ENCODE data around the gene FAM210B. TPM values are rescaled to one million over a fixed set of nuclear protein-coding genes. Genes with fewer than 3 reads are reported as not detected.
A peak's percentile ranks its signal among the peaks of the same experiment; 100 is the strongest.

FAM210B gene
- total and polyA plus RNA-seq, 10 donors, result 9.4 to 48.4 (median 27.9) TPM

GRCh38 chr20:56391037-56391436, 32.3 kb downstream of the FAM210B start:
- Histone ChIP-seq H3K9me3 (no peaks in the 10 kb centered on the region), H3K27me3 (replicated peaks in 1 of 7) (no peaks in the 10 kb centered on the region), H3K4me1 (peaks cover 22 to 45% (median 31%) of the 10 kb centered on the region in 6 donors), H3K36me3 (peaks cover 0 to 43% (median 12%) of the 10 kb centered on the region in 6 donors), H3K27ac (peak overlapping the region in 3 of 8 donors; percentile 94 to 95 (median 95)), H3K4me3 (peak overlapping the region in 6 of 8 donors; percentile 75 to 92 (median 86))
- no peak for DNase-seq
- TF ChIP-seq CTCF (IDR thresholded peaks at IDR 0.05 in 8 of 11, conservative IDR thresholded peaks at IDR 0.05 in 3 of 11) (no peak), POLR2A (IDR thresholded peaks at IDR 0.05) (no peak), POLR2AphosphoS5 (IDR thresholded peaks at IDR 0.05) (no peak)
- WGBS, 5 donors, result 17 to 36% (median 23%) methylated on average over 10 of the region's 10 CpGs
- intact Hi-C loops (cut with DNase I; ENCODE audit: low total_unique reads), result no loop called here

GRCh38 chr20:56391596-56392131, 32.9 kb downstream of the FAM210B start:
- no peaks in the 10 kb centered on the region for H3K27me3 ChIP-seq (replicated peaks in 1 of 7)
- H3K27ac ChIP-seq, result peak overlapping the region; percentile 83 to 95 (median 93)
- WGBS, 5 donors, result 0 to 2% (median 1%) methylated on average over 22 to 29 of the region's 29 CpGs
- H3K36me3 ChIP-seq, result peaks cover 0 to 43% (median 15%) of the 10 kb centered on the region in 6 donors
- no peaks in the 10 kb centered on the region for H3K9me3 ChIP-seq
- intact Hi-C loops (cut with DNase I; ENCODE audit: low total_unique reads), result no loop called here
- TF ChIP-seq POLR2AphosphoS5 (IDR thresholded peaks at IDR 0.05) (no peak), POLR2A (IDR thresholded peaks at IDR 0.05) (no peak), CTCF (IDR thresholded peaks at IDR 0.05 in 8 of 11, conservative IDR thresholded peaks at IDR 0.05 in 3 of 11) (no peak)
- no peak for DNase-seq
- H3K4me1 ChIP-seq, result peaks cover 22 to 45% (median 31%) of the 10 kb centered on the region in 6 donors
- H3K4me3 ChIP-seq, result peak overlapping the region; percentile 75 to 92 (median 82)

GRCh38 chr20:56392132-56392880, 33.5 kb downstream of the FAM210B start, which contains the start of the genes AURKA and CSTF1:
TSS of gene AURKA (minus strand) at chr20:56392215. CDS start at chr20:56388197, 4,018 bp downstream.
TSS of gene CSTF1 (plus strand) at chr20:56392645. CDS start at chr20:56395553, 2,908 bp downstream.
- peak; percentile 100 for DNase-seq
- WGBS, 5 donors, result 0 to 1% (median 0%) methylated on average over 53 of the region's 53 CpGs
- intact Hi-C loops (cut with DNase I; ENCODE audit: low total_unique reads), result no loop called here
- H3K36me3 ChIP-seq, result peaks cover 0 to 44% (median 22%) of the 10 kb centered on the region in 6 donors
- no peaks in the 10 kb centered on the region for H3K27me3 ChIP-seq (replicated peaks in 1 of 7)
- H3K27ac ChIP-seq, result peak within 1 kb of the TSS; percentile 83 to 95 (median 93)
- H3K9me3 ChIP-seq, result no peaks in the 10 kb centered on the region
- peak in 1 of 11 experiments; percentile 22 for TF ChIP-seq CTCF (IDR thresholded peaks at IDR 0.05 in 8 of 11, conservative IDR thresholded peaks at IDR 0.05 in 3 of 11)
- peak; percentile 92 to 94 (median 94) for TF ChIP-seq POLR2AphosphoS5 (IDR thresholded peaks at IDR 0.05)
- TF ChIP-seq POLR2A (IDR thresholded peaks at IDR 0.05), result peak in 1 of 3 donors; percentile 40
- peaks cover 22 to 45% (median 31%) of the 10 kb centered on the region in 6 donors for H3K4me1 ChIP-seq
- peak within 1 kb of the TSS; percentile 75 to 92 (median 82) for H3K4me3 ChIP-seq
